ENCODE data around the gene NUDT5. TPM values are rescaled to one million over a fixed set of nuclear protein-coding genes. Genes with fewer than 3 reads are reported as not detected.
A peak's percentile ranks its signal among the peaks of the same experiment; 100 is the strongest.

NUDT5 gene
- total RNA-seq, 2 experiments from 2014 or later: 11.6 to 13.5 TPM

- intact Hi-C loops (cut with DNase I, micrococcal nuclease): loop anchor here (1.0 to 5.0 kb wide), 6 partner anchors 20 to 688 kb away; partner anchors contain the start of gene NUDT5 (in 1 of the 2)
- Histone ChIP-seq H3K27me3 (ENCODE audit: control insufficient read depth in 1 of 2, insufficient read depth in 2 of 2, low read length in 2 of 2) (no peaks in the 10 kb centered on the region), H3K9me3 (ENCODE audit: control insufficient read depth in 1 of 2, insufficient read depth in 1 of 2, low read length in 2 of 2) (no peaks in the 10 kb centered on the region), H3K4me3 (ENCODE audit: low read length) (peak overlapping the region; percentile 20), H3K4me1 (ENCODE audit: insufficient read depth, low read length) (no peaks in the 10 kb centered on the region), H3K27ac (ENCODE audit: low read depth in 1 of 2, low read length in 2 of 2) (no peak overlapping the region), H3K36me3 (ENCODE audit: insufficient read depth, low read length) (peaks cover 67% of the 10 kb centered on the region)
- Mint-ChIP-seq H3K4me1 (ENCODE audit: low read depth) (peaks cover 29% of the 10 kb centered on the region), H3K27ac (peak overlapping the region; percentile 76), H3K27me3 (no peaks in the 10 kb centered on the region), H3K9me3 (no peaks in the 10 kb centered on the region), H3K4me3 (peak overlapping the region; percentile 62), H3K36me3 (ENCODE audit: low read depth) (peaks cover 78% of the 10 kb centered on the region)
- TF ChIP-seq CTCF (IDR thresholded peaks at IDR 0.05): peak; percentile 86
- ChIA-PET CTCF (interaction anchor here (0.6 to 2.8 kb wide), 16 partner anchors 10 to 687 kb away, joined by 3 to 20 read pairs (median 4); partner anchors contain the start of genes CDC123 and NUDT5), POLR2A (interaction anchor here (0.6 to 2.7 kb wide), 4 partner anchors 11 to 688 kb away, joined by 3 to 24 read pairs (median 4); partner anchors contain the start of genes CDC123 and NUDT5)
- ATAC-seq (ENCODE audit: poor library complexity) (peak; percentile 52), DNase-seq (peak in 9 of 14 experiments; percentile 8 to 77 (median 36))
Measured at GRCh38 chr10:12214763-12215218, 19.1 kb upstream of the NUDT5 start.

- no peak overlapping the region for H3K27ac ChIP-seq (ENCODE audit: low read depth in 1 of 2, low read length in 2 of 2)
- CTCF ChIA-PET: interaction anchor here (0.6 to 2.8 kb wide), 10 partner anchors 13 to 688 kb away, joined by 3 to 20 read pairs (median 8); partner anchors contain the start of genes CDC123 and NUDT5
- Mint-ChIP-seq H3K4me1 (ENCODE audit: low read depth) (peaks cover 29% of the 10 kb centered on the region), H3K4me3 (no peak overlapping the region), H3K36me3 (ENCODE audit: low read depth) (peaks cover 82% of the 10 kb centered on the region), H3K27me3 (no peaks in the 10 kb centered on the region), H3K9me3 (no peaks in the 10 kb centered on the region), H3K27ac (no peak overlapping the region)
- H3K4me1 ChIP-seq (ENCODE audit: insufficient read depth, low read length): no peaks in the 10 kb centered on the region
- DNase-seq (no peak), ATAC-seq (ENCODE audit: poor library complexity) (no peak)
- intact Hi-C loops (cut with DNase I, micrococcal nuclease): loop anchor here (1.0 to 5.0 kb wide), 5 partner anchors 19 to 689 kb away; partner anchors contain the start of gene NUDT5 (in 1 of the 2)
- POLR2A ChIA-PET: interaction anchor here (0.6 to 2.7 kb wide), 4 partner anchors 10 to 688 kb away, joined by 3 to 24 read pairs (median 4); partner anchors contain the start of genes CDC123 and NUDT5
- no peaks in the 10 kb centered on the region for H3K27me3 ChIP-seq (ENCODE audit: control insufficient read depth in 1 of 2, insufficient read depth in 2 of 2, low read length in 2 of 2)
- H3K36me3 ChIP-seq (ENCODE audit: insufficient read depth, low read length): peaks cover 71% of the 10 kb centered on the region
- H3K4me3 ChIP-seq (ENCODE audit: low read length): no peak overlapping the region
- H3K9me3 ChIP-seq (ENCODE audit: control insufficient read depth in 1 of 2, insufficient read depth in 1 of 2, low read length in 2 of 2): no peaks in the 10 kb centered on the region
- no peak for TF ChIP-seq CTCF (IDR thresholded peaks at IDR 0.05)
Measured at GRCh38 chr10:12214093-12214492, 18.4 kb upstream of the NUDT5 start.

GRCh38 chr10:12213621-12214020 lies 17.9 kb upstream of the NUDT5 start:
- Histone ChIP-seq H3K9me3 (ENCODE audit: control insufficient read depth in 1 of 2, insufficient read depth in 1 of 2, low read length in 2 of 2) (no peaks in the 10 kb centered on the region), H3K27me3 (ENCODE audit: control insufficient read depth in 1 of 2, insufficient read depth in 2 of 2, low read length in 2 of 2) (no peaks in the 10 kb centered on the region), H3K27ac (ENCODE audit: low read depth in 1 of 2, low read length in 2 of 2) (no peak overlapping the region), H3K36me3 (ENCODE audit: insufficient read depth, low read length) (peaks cover 71% of the 10 kb centered on the region), H3K4me1 (ENCODE audit: insufficient read depth, low read length) (no peaks in the 10 kb centered on the region), H3K4me3 (ENCODE audit: low read length) (no peak overlapping the region)
- Mint-ChIP-seq H3K4me3 (no peak overlapping the region), H3K9me3 (no peaks in the 10 kb centered on the region), H3K4me1 (ENCODE audit: low read depth) (peaks cover 32% of the 10 kb centered on the region), H3K27me3 (no peaks in the 10 kb centered on the region), H3K36me3 (ENCODE audit: low read depth) (peaks cover 82% of the 10 kb centered on the region), H3K27ac (no peak overlapping the region)
- CTCF ChIA-PET: interaction anchor here (2.2 to 2.8 kb wide), 3 partner anchors 13 to 497 kb away, joined by 11 to 17 read pairs (median 14); no protein-coding TSS in a partner anchor
- no peak for ATAC-seq (ENCODE audit: poor library complexity)
- no peak for TF ChIP-seq CTCF (IDR thresholded peaks at IDR 0.05)
- intact Hi-C loops (cut with DNase I, micrococcal nuclease): loop anchor here (1.0 to 5.0 kb wide), 5 partner anchors 19 to 689 kb away; partner anchors contain the start of gene NUDT5 (in 1 of the 2)
- DNase-seq: no peak
- POLR2A ChIA-PET: interaction anchor here (2.7 kb wide), 1 partner anchor 18 kb away, joined by 24 read pairs; the partner anchor contains the start of genes CDC123 and NUDT5

Measured in CD4-positive, alpha-beta T cell (primary cell).